Calu3 (cell line): ENCODE data around the gene TM9SF4. TPM values are rescaled to one million over a fixed set of nuclear protein-coding genes. Genes with fewer than 3 reads are reported as not detected.

Experiments
- BruUV-seq: library from RNA; stranded (reverse); fragments of 400-500 nt; replicated peaks from 2 replicates; lab custom pipeline; 2021; lab: Mats Ljungman, UMichigan
- CTCF ChIA-PET: fragments of 300-600 bp; sonication (Branson Sonifier 250); formaldehyde crosslinking; loops from one replicate; lab custom pipeline; 2022; ENCODE audit warnings: antibody characterized with exemption; lab: Charles Lee
- DNase-seq: peaks from one replicate; pipeline ENCODE4 v3.0.0; 2022
- H3K27ac Mint-ChIP-seq: one replicate; pipeline ENCODE4 v1.8.0; 2022; ENCODE audit warnings: mixed read lengths; ENCODE audit not compliant: unreplicated experiment
- H3K27me3 Mint-ChIP-seq: one replicate; pipeline ENCODE4 v1.8.0; 2022; ENCODE audit warnings: mixed read lengths; ENCODE audit not compliant: unreplicated experiment
- H3K36me3 Mint-ChIP-seq: one replicate; pipeline ENCODE4 v1.8.0; 2022; ENCODE audit warnings: mild to moderate bottlenecking, moderate library complexity, mixed read lengths; ENCODE audit not compliant: insufficient read depth, unreplicated experiment
- H3K4me1 Mint-ChIP-seq: one replicate; pipeline ENCODE4 v1.8.0; 2022; ENCODE audit warnings: mild to moderate bottlenecking, low read depth, mixed read lengths; ENCODE audit not compliant: unreplicated experiment
- H3K4me3 Mint-ChIP-seq: one replicate; pipeline ENCODE4 v1.8.0; 2022; ENCODE audit warnings: mild to moderate bottlenecking, low read depth, moderate library complexity, mixed read lengths; ENCODE audit not compliant: unreplicated experiment
- H3K9me3 Mint-ChIP-seq: one replicate; pipeline ENCODE4 v1.8.0; 2022; ENCODE audit warnings: low read depth, mixed read lengths; ENCODE audit not compliant: unreplicated experiment
- intact Hi-C: fragments of 100-400 bp; cut with micrococcal nuclease; formaldehyde crosslinking; loops from one replicate; pipeline ENCODE4 v1.10.0; 2022; ENCODE audit not compliant: unreplicated experiment
- total RNA-seq: library from RNA; stranded (reverse); gene quantifications from 2 replicates; pipeline ENCODE4 v1.2.3, GENCODE V29; 2022
- TF ChIP-seq, protein P1 (sequence below): fragments of 200-600 bp; IDR thresholded peaks from one replicate; pipeline ENCODE4 v1.8.0; 2022; ENCODE audit warnings: antibody characterized with exemption; ENCODE audit not compliant: unreplicated experiment

TM9SF4 gene
- total RNA-seq, 1 experiment from 2014 or later, result 95.3 TPM

GRCh38 chr20:32089637-32090362, 19.7 kb upstream of the TM9SF4 start:
- CTCF ChIA-PET, result interaction anchor here (0.8 to 1.7 kb wide), 4 partner anchors 18 to 237 kb away, joined by 4 to 5 read pairs (median 4); no protein-coding TSS in a partner anchor
- Mint-ChIP-seq H3K27ac (no peak overlapping the region), H3K9me3 (no peaks in the 10 kb centered on the region), H3K4me1 (no peaks in the 10 kb centered on the region), H3K36me3 (no peaks in the 10 kb centered on the region), H3K4me3 (no peak overlapping the region), H3K27me3 (peaks cover 54% of the 10 kb centered on the region)
- TF ChIP-seq, protein P1, sequence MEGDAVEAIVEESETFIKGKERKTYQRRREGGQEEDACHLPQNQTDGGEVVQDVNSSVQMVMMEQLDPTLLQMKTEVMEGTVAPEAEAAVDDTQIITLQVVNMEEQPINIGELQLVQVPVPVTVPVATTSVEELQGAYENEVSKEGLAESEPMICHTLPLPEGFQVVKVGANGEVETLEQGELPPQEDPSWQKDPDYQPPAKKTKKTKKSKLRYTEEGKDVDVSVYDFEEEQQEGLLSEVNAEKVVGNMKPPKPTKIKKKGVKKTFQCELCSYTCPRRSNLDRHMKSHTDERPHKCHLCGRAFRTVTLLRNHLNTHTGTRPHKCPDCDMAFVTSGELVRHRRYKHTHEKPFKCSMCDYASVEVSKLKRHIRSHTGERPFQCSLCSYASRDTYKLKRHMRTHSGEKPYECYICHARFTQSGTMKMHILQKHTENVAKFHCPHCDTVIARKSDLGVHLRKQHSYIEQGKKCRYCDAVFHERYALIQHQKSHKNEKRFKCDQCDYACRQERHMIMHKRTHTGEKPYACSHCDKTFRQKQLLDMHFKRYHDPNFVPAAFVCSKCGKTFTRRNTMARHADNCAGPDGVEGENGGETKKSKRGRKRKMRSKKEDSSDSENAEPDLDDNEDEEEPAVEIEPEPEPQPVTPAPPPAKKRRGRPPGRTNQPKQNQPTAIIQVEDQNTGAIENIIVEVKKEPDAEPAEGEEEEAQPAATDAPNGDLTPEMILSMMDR, result no peak
- BruUV-seq, result no TSS peak
- intact Hi-C loops, result loop anchor here (5.0 kb wide), 2 partner anchors 52 to 237 kb away; no protein-coding TSS in a partner anchor
- DNase-seq, result no peak

DNA sequence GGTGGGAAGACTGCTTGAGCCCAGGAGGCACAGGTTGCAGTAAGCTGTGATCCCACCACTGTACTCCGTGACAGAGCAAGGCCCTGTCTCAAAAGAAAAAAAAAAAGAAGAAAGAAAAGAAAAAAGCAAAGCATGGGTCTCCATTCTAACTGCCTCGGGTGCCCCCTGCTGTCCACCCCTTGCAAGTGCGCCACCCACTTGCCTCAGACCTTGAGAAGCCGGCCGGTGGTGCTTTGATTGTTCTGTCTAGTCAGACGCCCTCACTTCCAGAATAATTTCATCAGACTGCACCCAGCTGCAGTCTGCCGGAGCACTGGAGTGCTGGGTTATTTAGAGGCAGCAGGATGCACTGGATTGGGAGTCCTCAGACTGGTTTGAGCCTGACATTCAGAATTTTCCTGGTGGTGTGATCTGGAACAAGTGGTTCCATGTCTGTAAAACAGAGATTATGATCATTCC, 17.6 kb upstream of the TM9SF4 start:
- BruUV-seq, result no TSS peak
- DNase-seq, result peak; percentile 91
- CTCF ChIA-PET, result interaction anchor here (0.8 to 1.6 kb wide), 3 partner anchors 15 to 236 kb away, joined by 3 to 4 read pairs (median 3); no protein-coding TSS in a partner anchor
- Mint-ChIP-seq H3K27ac (no peak overlapping the region), H3K4me3 (no peak overlapping the region), H3K4me1 (no peaks in the 10 kb centered on the region), H3K27me3 (peaks cover 40% of the 10 kb centered on the region), H3K9me3 (no peaks in the 10 kb centered on the region), H3K36me3 (no peaks in the 10 kb centered on the region)
- TF ChIP-seq, protein P1, result peak; percentile 98
- intact Hi-C loops, result loop anchor here (1.0 to 5.0 kb wide), 3 partner anchors 55 to 270 kb away; no protein-coding TSS in a partner anchor

- Mint-ChIP-seq H3K4me3 (no peak overlapping the region), H3K9me3 (no peaks in the 10 kb centered on the region), H3K4me1 (no peaks in the 10 kb centered on the region), H3K27me3 (peaks cover 74% of the 10 kb centered on the region), H3K27ac (no peak overlapping the region), H3K36me3 (no peaks in the 10 kb centered on the region)
- TF ChIP-seq, protein P1, result no peak
- CTCF ChIA-PET, result no interaction called here
- BruUV-seq, result no TSS peak
- no peak for DNase-seq
- intact Hi-C loops, result no loop called here
Measured at GRCh38 chr20:32098786-32099185, 10.7 kb upstream of the TM9SF4 start.

DNA sequence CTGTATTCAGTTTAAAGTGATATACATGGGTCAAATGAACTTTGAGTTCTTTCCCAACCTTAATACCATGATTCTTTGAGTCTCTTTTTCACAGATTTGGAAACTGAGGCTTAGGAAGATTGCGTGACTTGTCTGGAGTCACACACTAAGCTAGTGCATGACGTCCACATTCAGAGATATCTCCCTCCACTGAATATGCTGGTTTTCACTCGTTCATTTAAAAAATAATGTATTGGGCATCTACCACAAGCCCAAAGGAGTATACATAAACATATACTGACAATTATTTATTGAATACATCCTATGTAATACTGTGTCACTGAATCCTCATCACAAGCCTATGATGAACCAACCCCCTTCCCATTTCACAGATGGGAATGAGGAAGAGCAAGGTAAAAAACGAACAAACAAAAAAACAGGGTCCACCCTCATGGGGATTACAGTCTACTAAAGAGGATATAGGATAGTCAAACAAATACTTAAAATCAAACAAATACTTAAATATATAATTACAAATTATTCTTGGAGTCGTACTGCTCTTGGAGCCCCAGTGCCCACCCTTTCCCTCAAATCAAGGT, 611 bp upstream of the TM9SF4 start:
- Mint-ChIP-seq H3K4me1 (peaks cover 18% of the 10 kb centered on the region), H3K4me3 (peak overlapping the region; percentile 74), H3K27ac (peak overlapping the region; percentile 97), H3K36me3 (peaks cover 17% of the 10 kb centered on the region), H3K9me3 (no peaks in the 10 kb centered on the region), H3K27me3 (peaks cover 13% of the 10 kb centered on the region)
- no peak for DNase-seq
- TF ChIP-seq, protein P1, result no peak
- intact Hi-C loops, result no loop called here
- CTCF ChIA-PET, result interaction anchor here (1.1 to 1.5 kb wide), 2 partner anchors 47 to 157 kb away, joined by 4 to 6 read pairs; partner anchors contain the start of gene PDRG1
- BruUV-seq, result TSS peak; percentile 61
